ENCODE results near the gene DLG5. TPM values are rescaled to one million over a fixed set of nuclear protein-coding genes. Genes with fewer than 3 reads are reported as not detected.

DLG5 gene
- total RNA-seq, 2 experiments from 2014 or later, result 1.8 to 1.9 TPM

GRCh38 chr10:77806511-77807157 is 119.9 kb downstream of the DLG5 start:
- CTCF ChIA-PET, result no interaction called here
- POLR2A ChIA-PET, result no interaction called here

- ChIA-PET POLR2A (no interaction called here), CTCF (no interaction called here)
Observed at GRCh38 chr10:77805676-77806075, 120.9 kb downstream of the DLG5 start.

- POLR2A ChIA-PET, result no interaction called here
Observed at GRCh38 chr10:77804371-77804770, 122.2 kb downstream of the DLG5 start.

GRCh38 chr10:77801474-77802161 is 124.9 kb downstream of the DLG5 start:
- POLR2A ChIA-PET, result no interaction called here
- CTCF ChIA-PET, result no interaction called here

More at GRCh38 chr10:77804371-77804770, 122.2 kb downstream of the DLG5 start:
- CTCF ChIA-PET, result no interaction called here

GRCh38 chr10:77800738-77801266 is 125.8 kb downstream of the DLG5 start:
- CTCF ChIA-PET, result no interaction called here

GRCh38 chr10:77800320-77800719 is 126.2 kb downstream of the DLG5 start:
- ChIA-PET POLR2A (no interaction called here), CTCF (interaction anchor here (1.0 kb wide), 1 partner anchor 37 kb away, joined by 3 read pairs; no protein-coding TSS in a partner anchor)

More at GRCh38 chr10:77800738-77801266, 125.8 kb downstream of the DLG5 start:
- POLR2A ChIA-PET, result no interaction called here

- POLR2A ChIA-PET, result no interaction called here
- CTCF ChIA-PET, result interaction anchor here (1.0 kb wide), 1 partner anchor 38 kb away, joined by 3 read pairs; no protein-coding TSS in a partner anchor
Observed at GRCh38 chr10:77799352-77799751, 127.2 kb downstream of the DLG5 start.

GRCh38 chr10:77798940-77799339 is 127.6 kb downstream of the DLG5 start:
- ChIA-PET POLR2A (no interaction called here), CTCF (no interaction called here)

- POLR2A ChIA-PET, result no interaction called here
Observed at GRCh38 chr10:77796311-77796915, 130.1 kb downstream of the DLG5 start.

GRCh38 chr10:77795426-77796055 is 131.0 kb downstream of the DLG5 start:
- ChIA-PET CTCF (no interaction called here), POLR2A (no interaction called here)

More at GRCh38 chr10:77796311-77796915, 130.1 kb downstream of the DLG5 start:
- CTCF ChIA-PET, result interaction anchor here (0.7 kb wide), 1 partner anchor 24 kb away, joined by 3 read pairs; no protein-coding TSS in a partner anchor

GRCh38 chr10:77794256-77795142 is 132.1 kb downstream of the DLG5 start:
- ChIA-PET POLR2A (no interaction called here), CTCF (no interaction called here)

- ChIA-PET CTCF (no interaction called here), POLR2A (no interaction called here)
Observed at GRCh38 chr10:77793831-77794230, 132.7 kb downstream of the DLG5 start.

- CTCF ChIA-PET, result no interaction called here
Observed at GRCh38 chr10:77792155-77792554, 134.4 kb downstream of the DLG5 start.

GRCh38 chr10:77791506-77791905 is 135.0 kb downstream of the DLG5 start:
- CTCF ChIA-PET, result interaction anchor here (1.0 kb wide), 1 partner anchor 71 kb away, joined by 3 read pairs; no protein-coding TSS in a partner anchor
- POLR2A ChIA-PET, result no interaction called here

More at GRCh38 chr10:77792155-77792554, 134.4 kb downstream of the DLG5 start:
- POLR2A ChIA-PET, result no interaction called here

GRCh38 chr10:77789861-77790260 is 136.7 kb downstream of the DLG5 start:
- CTCF ChIA-PET, result no interaction called here
- POLR2A ChIA-PET, result no interaction called here

- ChIA-PET POLR2A (no interaction called here), CTCF (no interaction called here)
Observed at GRCh38 chr10:77789016-77789415, 137.5 kb downstream of the DLG5 start.

- CTCF ChIA-PET, result no interaction called here
- POLR2A ChIA-PET, result no interaction called here
Observed at GRCh38 chr10:77788496-77789010, 138.0 kb downstream of the DLG5 start.

- POLR2A ChIA-PET, result no interaction called here
- CTCF ChIA-PET, result no interaction called here
Observed at GRCh38 chr10:77787440-77787839, 139.1 kb downstream of the DLG5 start.

GRCh38 chr10:77784856-77785255 is 141.7 kb downstream of the DLG5 start:
- ChIA-PET POLR2A (no interaction called here), CTCF (interaction anchor here (1.3 kb wide), 1 partner anchor 62 kb away, joined by 4 read pairs; no protein-coding TSS in a partner anchor)
